Activated naive CD4-positive, alpha-beta T cell treated with anti-CD3 and anti-CD28 coated beads, Interleukin-2, amount 50 U/mL, for 72 hours (primary cell): ENCODE measurements around the gene DYNLT1. TPM values are rescaled to one million over a fixed set of nuclear protein-coding genes. Genes with fewer than 3 reads are reported as not detected.
"Not testable (repeated sequence)": the region's sequence is repeated elsewhere in the genome, so short reads cannot be mapped to it uniquely, and the experiment has no call there.

Source experiments
- ATAC-seq, 2 donors: fragments of 150-1000 bp; cut with Tn5 transposase; 2 replicates each; pipeline ENCODE4 v1.10.0; 2021; ENCODE audit warnings: mild to moderate bottlenecking in 2 of 2, moderate library complexity in 2 of 2
- DNase-seq, 2 donors: peaks; one replicate each; pipeline ENCODE4 v3.0.0; 2021 to 2022; ENCODE audit warnings: low spot score in 2 of 2
- H3K27ac Mint-ChIP-seq, 2 donors: one replicate each; pipeline ENCODE4 v1.8.0; 2022; ENCODE audit warnings: mild to moderate bottlenecking in 2 of 2, mixed read lengths in 2 of 2
- H3K36me3 Mint-ChIP-seq, 2 donors: one replicate each; pipeline ENCODE4 v1.8.0; 2022; ENCODE audit warnings: mixed read lengths in 2 of 2
- H3K9me3 Mint-ChIP-seq, 2 donors: one replicate each; pipeline ENCODE4 v1.8.0; 2022; ENCODE audit warnings: mixed read lengths in 2 of 2
- total RNA-seq, 2 donors: library from RNA; stranded (reverse); gene quantifications; one replicate each; pipeline ENCODE4 v1.2.3, GENCODE V29; 2022

The DYNLT1 gene
- total RNA-seq, 2 donors from 2014 or later: 51.4 to 91.0 TPM

- no peak for DNase-seq
- peak overlapping the region; percentile 15 to 33 for H3K27ac Mint-ChIP-seq
- ATAC-seq: no peak
- no peaks in the 10 kb centered on the region for H3K9me3 Mint-ChIP-seq
- peaks cover 0 to 36% of the 10 kb centered on the region in 2 donors for H3K36me3 Mint-ChIP-seq
Observed at GRCh38 chr6:158634695-158635426, 9.7 kb downstream of the DYNLT1 start.

- Mint-ChIP-seq H3K36me3 (peaks cover 0 to 23% of the 10 kb centered on the region in 2 donors), H3K9me3 (no peaks in the 10 kb centered on the region), H3K27ac (peak overlapping the region in 1 of 2 donors; percentile 73)
- DNase-seq: no peak
- ATAC-seq: no peak
Observed at GRCh38 chr6:158633127-158633526, 11.4 kb downstream of the DYNLT1 start.

- H3K27ac Mint-ChIP-seq: peak overlapping the region; percentile 67 to 73
- H3K9me3 Mint-ChIP-seq, ATAC-seq, DNase-seq: not testable (repeated sequence)
- H3K36me3 Mint-ChIP-seq: peaks cover 0 to 23% of the 10 kb centered on the region in 2 donors
Observed at GRCh38 chr6:158632538-158633119, 11.9 kb downstream of the DYNLT1 start.

- Mint-ChIP-seq H3K9me3 (no peaks in the 10 kb centered on the region), H3K27ac (peak overlapping the region; percentile 67 to 73), H3K36me3 (peaks cover 0 to 15% of the 10 kb centered on the region in 2 donors)
- no peak for DNase-seq
- peak in 1 of 2 donors; percentile 17 for ATAC-seq
Observed at GRCh38 chr6:158631678-158632537, 12.6 kb downstream of the DYNLT1 start.

- Mint-ChIP-seq H3K27ac (peak overlapping the region; percentile 16 to 73), H3K36me3 (peaks cover 0 to 8% of the 10 kb centered on the region in 2 donors), H3K9me3 (no peaks in the 10 kb centered on the region)
- DNase-seq: no peak
- no peak for ATAC-seq
Observed at GRCh38 chr6:158630938-158631616, 13.5 kb downstream of the DYNLT1 start.

GRCh38 chr6:158629367-158630221, 14.9 kb downstream of the DYNLT1 start:
- ATAC-seq (peak; percentile 42 to 65), DNase-seq (no peak)
- Mint-ChIP-seq H3K27ac (peak overlapping the region; percentile 71 to 90), H3K36me3 (peaks cover 4 to 12% of the 10 kb centered on the region in 2 donors), H3K9me3 (no peaks in the 10 kb centered on the region)

- Mint-ChIP-seq H3K36me3 (peaks cover 4 to 12% of the 10 kb centered on the region in 2 donors), H3K27ac (peak overlapping the region in 1 of 2 donors; percentile 57), H3K9me3 (no peaks in the 10 kb centered on the region)
- DNase-seq (no peak), ATAC-seq (no peak)
Observed at GRCh38 chr6:158628542-158628941, 16.0 kb downstream of the DYNLT1 start.

- Mint-ChIP-seq H3K36me3 (peaks cover 4 to 12% of the 10 kb centered on the region in 2 donors), H3K9me3 (no peaks in the 10 kb centered on the region), H3K27ac (peak overlapping the region; percentile 57 to 90)
- ATAC-seq: no peak
- no peak for DNase-seq
Observed at GRCh38 chr6:158627940-158628211, 16.7 kb downstream of the DYNLT1 start.

- peak overlapping the region; percentile 57 to 84 for H3K27ac Mint-ChIP-seq
- H3K9me3 Mint-ChIP-seq: no peaks in the 10 kb centered on the region
- H3K36me3 Mint-ChIP-seq: peaks cover 5 to 12% of the 10 kb centered on the region in 2 donors
- ATAC-seq: no peak
- DNase-seq: no peak
Observed at GRCh38 chr6:158627168-158627939, 17.2 kb downstream of the DYNLT1 start.

GRCh38 chr6:158626360-158627167, 18.0 kb downstream of the DYNLT1 start:
- Mint-ChIP-seq H3K9me3 (no peaks in the 10 kb centered on the region), H3K36me3 (peaks cover 8 to 12% of the 10 kb centered on the region in 2 donors), H3K27ac (peak overlapping the region; percentile 57 to 84)
- DNase-seq (no peak), ATAC-seq (no peak)

- Mint-ChIP-seq H3K36me3 (peaks cover 7 to 8% of the 10 kb centered on the region in 2 donors), H3K27ac (peak overlapping the region; percentile 8 to 57)
- ATAC-seq: no peak
Observed at GRCh38 chr6:158625881-158626305, 18.6 kb downstream of the DYNLT1 start.

GRCh38 chr6:158624684-158625682, 19.6 kb downstream of the DYNLT1 start:
- ATAC-seq: no peak
- Mint-ChIP-seq H3K27ac (peak overlapping the region in 1 of 2 donors; percentile 79), H3K36me3 (peaks cover 7 to 12% of the 10 kb centered on the region in 2 donors), H3K9me3 (no peaks in the 10 kb centered on the region)
- DNase-seq: no peak

More at GRCh38 chr6:158625881-158626305, 18.6 kb downstream of the DYNLT1 start:
- no peaks in the 10 kb centered on the region for H3K9me3 Mint-ChIP-seq
- DNase-seq: no peak

- ATAC-seq (peak; percentile 50 to 61), DNase-seq (no peak)
- peak overlapping the region; percentile 38 to 84 for H3K27ac Mint-ChIP-seq
- H3K9me3 Mint-ChIP-seq: no peaks in the 10 kb centered on the region
- peaks cover 13 to 14% of the 10 kb centered on the region in 2 donors for H3K36me3 Mint-ChIP-seq
Observed at GRCh38 chr6:158622545-158623190, 21.9 kb downstream of the DYNLT1 start.
